Fibroblast of lung (primary cell): ENCODE measurements around the gene POLR2J3. TPM values are rescaled to one million over a fixed set of nuclear protein-coding genes. Genes with fewer than 3 reads are reported as not detected.
"Not testable (repeated sequence)": the region's sequence is repeated elsewhere in the genome, so short reads cannot be mapped to it uniquely, and the experiment has no call there.

ENCODE experiments used
- DNase-seq, 2 donors: peaks; one replicate each; pipeline versions ENCODE4 v3.0.0 to v3.0.0-alpha.2; 2010; ENCODE audit warnings: low read depth in 2 of 2
- H2AFZ ChIP-seq: 2 replicates; pipeline ENCODE4 v1.5.1; 2012; ENCODE audit warnings: low read length, control low read depth, inconsistent platforms
- H3K27ac ChIP-seq: 2 replicates; pipeline ENCODE4 v1.5.1; 2011; ENCODE audit warnings: low read length, control low read depth; ENCODE audit not compliant: insufficient read depth
- H3K27me3 ChIP-seq: 2 replicates; pipeline ENCODE4 v1.5.1; 2011; ENCODE audit warnings: mild to moderate bottlenecking, low read length; ENCODE audit not compliant: control insufficient read depth, insufficient read depth
- H3K36me3 ChIP-seq: 2 replicates; pipeline ENCODE4 v1.5.1; 2011; ENCODE audit warnings: low read length; ENCODE audit not compliant: control insufficient read depth, insufficient read depth
- H3K4me1 ChIP-seq: 2 replicates; pipeline ENCODE4 v1.5.1; 2011; ENCODE audit warnings: low read length; ENCODE audit not compliant: control insufficient read depth, insufficient read depth; ENCODE audit errors: extremely low read depth
- H3K4me2 ChIP-seq: 2 replicates; pipeline ENCODE4 v1.5.1; 2011; ENCODE audit warnings: low read length, control low read depth; ENCODE audit not compliant: insufficient read depth; ENCODE audit errors: extremely low read depth
- H3K4me3 ChIP-seq, 4 experiments: fragments of 200-600 bp in 1 of 4; sonication (generic) in 1 of 4; replicated peaks in 1 of 4; 2 replicates each; pipeline ENCODE4 v1.5.1; 2011 to 2016; ENCODE audit warnings: low read length in 4 of 4, low read depth in 3 of 4, mild to moderate bottlenecking in 3 of 4, control low read depth in 2 of 4, inconsistent platforms in 1 of 4, mixed read lengths in 1 of 4; ENCODE audit not compliant: insufficient read depth in 1 of 4; ENCODE audit errors: control extremely low read depth in 1 of 4
- H3K79me2 ChIP-seq: 2 replicates; pipeline ENCODE4 v1.5.1; 2012; ENCODE audit warnings: mild to moderate bottlenecking, low read length, inconsistent platforms; ENCODE audit not compliant: control insufficient read depth, insufficient read depth
- H3K9ac ChIP-seq: 2 replicates; pipeline ENCODE4 v1.5.1; 2011; ENCODE audit warnings: mild to moderate bottlenecking, low read length, control low read depth; ENCODE audit not compliant: insufficient read depth
- H3K9me3 ChIP-seq: 2 replicates; pipeline ENCODE4 v1.5.1; 2012; ENCODE audit warnings: low read depth, low read length; ENCODE audit not compliant: control insufficient read depth, insufficient read depth
- H4K20me1 ChIP-seq: 2 replicates; pipeline ENCODE4 v1.5.1; 2011; ENCODE audit warnings: low read length; ENCODE audit not compliant: control insufficient read depth, insufficient read depth; ENCODE audit errors: extremely low read depth
- polyA plus RNA-seq, 2 donors: library from polyadenylated mRNA; depleted of rRNA in 1 of 2; stranded (reverse) in 1 of 2; unstranded in 1 of 2; fragments of >200 nt; gene quantifications; 2 replicates each; pipeline ENCODE4 v1.2.1, GENCODE V29; 2011 to 2012; ENCODE audit warnings: missing spikeins in 1 of 2
- total RNA-seq: library from RNA; depleted of rRNA; stranded (reverse); fragments of >200 nt; gene quantifications from 2 replicates; pipeline ENCODE4 v1.2.1, GENCODE V29; 2014

POLR2J3 gene
- total and polyA plus RNA-seq, 2 donors (not counting 1 experiment from before 2014, with no cell fraction given): 28.6 to 29.3 TPM

DNA sequence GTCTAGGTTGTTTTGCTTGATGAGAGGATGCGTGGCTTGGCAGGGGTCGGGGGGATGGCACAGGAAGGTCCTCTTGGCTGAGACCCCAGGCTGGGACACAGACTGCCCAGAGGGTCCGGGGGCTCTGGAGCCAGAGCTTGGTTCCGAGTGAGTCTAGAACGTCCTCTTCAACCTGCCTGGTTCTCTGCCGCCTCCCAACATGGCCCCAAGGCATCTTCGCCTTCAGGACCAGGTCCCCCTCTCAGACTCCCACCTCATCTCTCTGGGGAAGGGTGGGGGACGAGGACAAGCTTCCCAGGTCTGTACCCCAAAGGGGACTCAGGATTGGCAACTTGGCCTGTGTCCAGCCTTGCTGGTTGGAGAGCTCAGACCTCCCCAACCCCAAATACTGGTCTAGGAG, 30.3 kb downstream of the POLR2J3 start:
- H3K27ac ChIP-seq, DNase-seq, H2AFZ ChIP-seq, H3K36me3 ChIP-seq, H3K4me2 ChIP-seq, H3K9me3 ChIP-seq, H3K79me2 ChIP-seq, H3K27me3 ChIP-seq, H3K4me3 ChIP-seq, H3K4me1 ChIP-seq, H3K9ac ChIP-seq, H4K20me1 ChIP-seq: not testable (repeated sequence)

DNA sequence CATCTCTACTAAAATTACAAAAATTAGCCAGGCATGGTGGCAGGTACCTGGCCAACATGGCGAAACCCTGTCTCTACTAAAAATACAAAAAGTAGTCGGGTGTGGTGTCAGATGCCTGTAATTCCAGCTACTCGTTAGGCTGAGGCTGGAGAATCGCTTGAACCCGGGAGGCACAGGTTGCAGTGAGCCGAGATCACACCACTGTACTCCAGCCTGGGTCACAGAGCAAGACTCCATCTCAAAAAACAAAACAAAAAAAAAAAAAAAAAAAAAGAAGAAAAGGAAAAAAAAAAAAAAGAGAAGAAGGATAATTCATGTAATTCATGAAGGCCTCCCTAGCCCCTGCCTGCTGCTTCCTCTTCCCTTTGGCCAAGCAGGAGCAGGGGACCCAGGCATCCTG, 31.8 kb downstream of the POLR2J3 start:
- not testable (repeated sequence) for H3K79me2 ChIP-seq, H3K9me3 ChIP-seq, H4K20me1 ChIP-seq, H2AFZ ChIP-seq, H3K27ac ChIP-seq, H3K27me3 ChIP-seq, H3K9ac ChIP-seq, H3K4me3 ChIP-seq, H3K4me1 ChIP-seq, DNase-seq, H3K4me2 ChIP-seq, H3K36me3 ChIP-seq

DNA sequence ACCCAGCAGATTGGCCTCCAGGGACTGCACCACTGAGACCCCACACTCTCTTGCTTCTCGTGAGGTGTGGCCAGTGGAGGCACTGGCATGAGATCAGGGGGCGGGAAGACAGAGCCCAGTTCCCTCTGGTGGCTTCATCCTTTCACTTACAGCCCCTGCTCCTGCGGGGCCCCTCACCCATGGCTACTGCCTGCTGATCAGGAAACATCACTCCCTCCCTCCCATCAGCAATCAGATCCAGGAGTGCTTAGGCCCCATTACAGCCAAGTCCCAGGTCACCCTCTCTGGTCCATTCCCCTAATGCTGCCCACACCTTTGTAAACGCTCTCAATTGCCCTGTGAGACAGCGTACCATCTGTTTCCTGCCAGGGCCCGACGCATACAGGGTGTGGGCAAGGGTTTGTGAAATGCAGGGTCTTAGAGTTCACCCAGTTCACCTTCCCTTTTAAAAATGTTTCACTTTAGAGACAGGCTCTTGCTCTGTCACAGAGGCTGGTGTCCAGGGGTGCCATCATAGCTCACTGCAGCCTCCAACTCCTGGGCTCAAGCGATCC, 37.2 kb downstream of the POLR2J3 start:
- not testable (repeated sequence) for DNase-seq, H3K4me3 ChIP-seq

DNA sequence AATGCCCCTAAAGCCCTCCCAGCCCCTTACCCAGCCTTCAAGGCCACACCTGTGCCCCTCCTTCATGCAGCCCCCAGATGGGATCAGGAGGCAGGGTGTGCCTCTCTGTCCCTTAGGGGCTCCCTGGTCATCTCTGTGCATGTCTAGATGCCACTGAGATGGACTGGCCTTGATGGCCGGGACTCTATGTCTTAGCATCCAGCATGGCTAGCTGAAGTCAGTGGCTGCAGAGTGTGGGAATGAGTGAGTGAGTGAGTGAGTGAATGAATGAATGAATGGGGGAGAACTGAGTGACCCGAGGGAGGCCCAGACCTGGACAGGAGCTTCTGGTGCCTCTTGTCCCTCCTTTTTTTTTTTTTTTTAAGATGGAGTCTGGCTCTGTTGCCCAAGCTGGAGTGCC, 40.3 kb downstream of the POLR2J3 start:
- not testable (repeated sequence) for H3K27me3 ChIP-seq, H3K4me3 ChIP-seq, H3K27ac ChIP-seq, H3K9me3 ChIP-seq, H2AFZ ChIP-seq, DNase-seq, H3K36me3 ChIP-seq, H3K9ac ChIP-seq, H3K4me2 ChIP-seq, H3K79me2 ChIP-seq, H4K20me1 ChIP-seq, H3K4me1 ChIP-seq

More for the DNA sequence above, 37.2 kb downstream of the POLR2J3 start:
- H3K27ac ChIP-seq, H3K9me3 ChIP-seq, H3K36me3 ChIP-seq, H3K27me3 ChIP-seq, H3K4me2 ChIP-seq, H3K4me1 ChIP-seq, H3K79me2 ChIP-seq, H3K9ac ChIP-seq, H2AFZ ChIP-seq, H4K20me1 ChIP-seq: not testable (repeated sequence)

DNA sequence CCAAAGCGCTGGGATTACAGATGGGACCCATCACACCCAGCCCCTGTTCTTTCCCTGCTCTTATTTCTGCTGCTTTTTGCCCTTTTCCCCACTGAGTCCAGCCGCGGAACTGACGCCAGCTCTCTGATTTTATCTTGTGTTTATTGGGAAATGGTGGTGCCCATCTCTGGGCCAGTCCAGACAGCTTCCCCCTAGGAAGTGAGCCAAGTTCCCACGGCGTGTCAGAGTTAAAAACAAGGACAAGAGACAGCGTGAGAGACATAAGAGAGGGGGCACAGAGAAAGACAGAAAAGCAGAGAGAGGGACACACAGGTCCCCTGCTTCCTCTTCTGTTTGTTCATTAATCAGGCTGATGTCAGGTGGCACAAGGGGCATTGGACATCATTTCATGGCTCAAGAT, 40.8 kb downstream of the POLR2J3 start:
- H3K4me1 ChIP-seq, H3K4me3 ChIP-seq, H4K20me1 ChIP-seq, H3K9me3 ChIP-seq, DNase-seq, H2AFZ ChIP-seq, H3K27ac ChIP-seq, H3K4me2 ChIP-seq, H3K79me2 ChIP-seq, H3K27me3 ChIP-seq, H3K36me3 ChIP-seq, H3K9ac ChIP-seq: not testable (repeated sequence)

DNA sequence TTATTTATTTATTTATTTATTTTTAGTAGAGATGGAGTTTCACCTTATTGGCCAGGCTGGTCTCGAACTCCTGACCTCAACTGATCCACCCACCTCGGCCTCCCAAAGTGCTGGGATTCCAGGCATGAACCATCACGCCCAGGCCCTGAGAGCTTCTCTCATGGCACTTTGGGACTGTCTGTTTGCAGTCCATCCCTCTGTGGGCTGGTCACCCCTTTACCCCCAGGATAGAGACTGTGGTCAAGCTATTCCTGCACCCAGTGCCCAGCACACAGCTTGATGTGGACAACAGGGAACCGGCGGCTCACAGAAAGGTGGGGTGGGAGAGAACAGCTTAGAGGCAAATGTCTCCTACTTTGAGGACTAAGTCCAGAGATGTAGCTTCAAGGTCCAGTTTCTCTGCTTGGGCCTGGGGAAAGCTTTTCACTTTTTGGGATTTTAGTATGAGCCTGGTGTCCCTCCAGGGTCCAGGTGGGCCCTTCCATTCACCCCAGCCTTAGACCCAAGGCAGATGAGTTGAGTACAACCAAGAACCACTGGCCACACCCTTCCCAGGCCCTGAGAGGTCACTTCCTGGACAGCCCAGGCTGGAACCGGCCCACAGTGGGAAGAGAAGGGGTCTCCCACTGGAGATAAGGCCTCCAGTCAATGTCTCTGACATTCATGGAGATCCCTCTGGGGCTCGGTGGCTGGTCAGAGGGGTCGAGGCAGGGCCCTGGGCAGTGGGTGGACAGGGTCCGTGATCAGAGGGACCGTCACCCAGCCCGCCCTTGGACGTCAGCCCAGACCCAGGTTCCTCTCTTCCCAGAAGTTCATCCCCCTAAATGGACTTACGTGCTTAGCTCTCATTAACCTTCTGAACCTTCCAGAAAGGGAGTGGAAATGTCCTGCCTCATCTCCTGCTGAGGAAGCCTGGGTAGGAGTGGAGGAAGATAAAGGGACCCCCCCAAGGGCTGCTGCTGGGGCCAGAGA, 44.3 kb downstream of the POLR2J3 start:
- H3K79me2 ChIP-seq, H2AFZ ChIP-seq, H3K27ac ChIP-seq, H4K20me1 ChIP-seq, H3K4me1 ChIP-seq, H3K36me3 ChIP-seq, DNase-seq, H3K4me2 ChIP-seq, H3K9me3 ChIP-seq, H3K27me3 ChIP-seq, H3K9ac ChIP-seq, H3K4me3 ChIP-seq: not testable (repeated sequence)
